KOPT-K1 (cell line): Measurements from ENCODE around the gene CD79A.
"Not testable (repeated sequence)": the region's sequence is repeated elsewhere in the genome, so short reads cannot be mapped to it uniquely, and the experiment has no call there.

Source experiments
- H3K27ac ChIP-seq: fragments of 200-600 bp; sonication (generic); 2 replicates; pipeline ENCODE4 v1.5.1; 2016; ENCODE audit warnings: antibody characterized with exemption, mild to moderate bottlenecking, low read depth, low read length; ENCODE audit not compliant: poor library complexity, severe bottlenecking
- H3K36me3 ChIP-seq: fragments of 200-600 bp; sonication (generic); 2 replicates; pipeline ENCODE4 v1.5.1; 2017; ENCODE audit warnings: antibody characterized with exemption, mild to moderate bottlenecking, low read length, moderate library complexity; ENCODE audit not compliant: insufficient read depth
- H3K9me3 ChIP-seq: fragments of 200-600 bp; sonication (generic); 2 replicates; pipeline ENCODE4 v1.5.1; 2017; ENCODE audit warnings: antibody characterized with exemption, low read length, mild to moderate bottlenecking; ENCODE audit not compliant: insufficient read depth, poor library complexity, severe bottlenecking

CD79A gene

DNA sequence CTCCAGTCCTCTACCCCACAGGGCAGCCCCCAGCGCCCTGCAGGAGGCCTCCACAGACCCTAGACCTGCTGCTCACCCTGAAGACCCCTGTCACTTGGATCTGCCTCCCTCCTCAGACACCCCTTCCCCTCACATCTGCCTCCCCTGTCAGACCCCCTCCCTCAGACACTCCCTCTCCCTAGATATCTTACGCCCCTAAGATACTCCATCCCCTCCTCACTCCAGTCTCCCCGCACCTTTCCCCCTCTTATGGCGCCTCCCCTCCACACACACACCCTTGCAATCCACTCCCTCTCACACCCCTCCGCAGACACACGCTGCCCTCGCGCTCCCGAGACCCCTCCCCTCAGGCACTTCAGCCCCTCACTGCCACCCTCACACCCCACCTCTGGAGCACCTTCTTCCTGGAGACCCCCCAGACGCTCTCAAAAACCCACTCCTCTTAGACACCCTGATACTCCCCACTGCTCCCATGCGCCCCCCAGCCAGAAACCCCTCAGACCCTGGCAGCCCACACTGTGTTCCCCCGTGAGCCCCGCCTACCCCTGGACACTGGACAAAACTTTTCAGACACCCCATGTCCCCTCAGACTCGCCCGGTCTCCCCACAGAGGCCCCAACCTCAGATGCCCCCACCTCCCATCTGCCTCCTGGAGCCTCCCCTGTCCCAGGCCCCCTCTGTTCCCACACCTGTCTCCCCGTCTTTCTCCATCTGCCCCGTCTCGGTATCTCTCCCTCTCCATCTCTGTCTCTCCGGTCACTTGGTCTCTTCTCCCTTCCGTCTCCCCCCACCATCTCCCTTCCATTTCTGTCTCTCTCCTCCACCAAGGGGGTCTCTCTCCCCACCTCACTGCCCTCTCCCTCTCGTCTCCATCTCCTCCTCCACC lies 36.7 kb downstream of the CD79A start:
- H3K27ac ChIP-seq, result no peak overlapping the region
- peaks cover 5% of the 10 kb centered on the region; the same call in 1 of the 2 replicates for H3K36me3 ChIP-seq
- no peaks in the 10 kb centered on the region for H3K9me3 ChIP-seq

DNA sequence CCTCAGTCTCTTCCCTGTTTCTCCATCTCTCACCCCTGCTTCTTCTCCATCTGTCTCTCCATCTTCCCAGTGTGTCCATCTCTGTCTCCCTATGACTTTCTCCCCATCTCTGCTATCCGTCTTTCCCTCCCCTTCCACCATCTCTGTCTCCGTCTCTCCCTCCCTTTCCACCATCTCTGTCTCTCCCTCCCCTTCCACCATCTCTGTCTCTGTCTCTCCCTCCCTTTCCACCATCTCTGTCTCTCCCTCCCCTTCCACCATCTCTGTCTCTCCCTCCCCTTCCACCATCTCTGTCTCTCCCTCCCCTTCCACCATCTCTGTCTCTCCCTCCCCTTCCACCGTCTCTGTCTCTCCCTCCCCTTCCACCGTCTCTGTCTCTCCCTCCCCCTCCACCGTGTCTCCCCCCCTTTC lies 37.4 kb downstream of the CD79A start:
- H3K27ac ChIP-seq, H3K36me3 ChIP-seq, H3K9me3 ChIP-seq: not testable (repeated sequence)

DNA sequence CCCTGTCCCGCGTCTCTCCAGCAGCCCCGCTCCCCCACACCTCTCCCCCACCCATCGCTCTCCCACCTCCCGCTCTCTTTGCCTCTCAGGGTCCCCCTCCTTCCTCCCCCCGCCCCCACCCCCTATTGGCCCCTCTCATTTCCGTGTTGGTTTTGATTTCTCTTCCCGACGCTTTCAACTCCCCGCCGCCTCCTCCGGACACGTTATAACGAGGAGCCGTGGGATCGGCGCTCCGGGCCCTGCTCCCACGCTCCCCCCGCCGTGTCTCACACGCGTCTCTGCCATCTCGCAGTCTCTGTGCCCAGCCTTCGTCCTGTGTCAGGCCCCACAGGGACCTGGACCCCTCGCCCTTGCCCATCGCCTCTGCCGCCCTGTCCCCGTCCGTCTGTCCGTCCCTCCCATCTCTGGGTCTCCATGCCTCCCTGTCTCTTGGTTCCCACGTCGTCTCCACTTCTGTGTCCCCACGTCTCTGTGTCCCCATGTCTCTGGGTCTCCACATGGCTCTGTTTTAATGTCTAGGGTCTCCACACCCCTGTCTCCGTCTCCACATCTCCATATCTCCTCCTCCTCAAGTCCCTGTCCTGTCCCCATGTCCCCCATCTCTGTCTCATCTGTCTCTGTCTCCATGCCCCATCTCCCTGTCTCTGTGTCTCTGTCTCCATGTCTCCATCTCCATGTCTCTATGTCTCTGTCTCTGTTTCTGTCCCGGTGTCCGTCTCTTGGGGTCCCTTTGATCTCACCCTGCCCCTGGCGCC lies 38.1 kb downstream of the CD79A start:
- Histone ChIP-seq H3K27ac (peak overlapping the region; percentile 6), H3K9me3 (no peaks in the 10 kb centered on the region)

DNA sequence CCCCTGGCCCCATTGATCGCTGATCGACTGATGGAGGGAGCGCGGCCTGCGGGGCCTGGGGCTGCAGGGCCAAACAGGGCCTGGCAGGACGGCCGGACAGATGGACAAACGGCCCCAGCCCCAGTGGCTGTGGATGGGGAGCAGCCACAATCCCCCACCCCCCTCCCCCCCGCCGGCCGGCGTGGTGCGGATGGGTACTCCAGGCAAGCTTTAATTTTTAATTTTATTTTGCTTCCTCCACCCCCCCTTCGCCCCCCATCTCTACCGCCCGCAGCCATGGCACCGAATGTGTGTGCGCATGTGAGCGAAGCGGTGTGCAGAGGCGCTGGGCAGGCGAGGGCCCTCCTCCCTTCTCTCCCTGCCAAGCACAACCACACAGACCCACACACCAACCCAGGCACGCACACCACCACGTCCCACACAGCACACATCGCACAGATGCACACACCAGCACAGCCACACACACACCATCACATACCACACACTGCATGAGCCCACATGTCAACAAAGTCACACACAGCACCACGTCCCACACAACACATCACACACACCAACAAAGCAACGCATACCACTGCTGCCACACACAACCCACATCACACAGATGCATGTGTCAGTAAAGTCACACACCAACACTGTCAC lies 38.8 kb downstream of the CD79A start:
- Histone ChIP-seq H3K27ac (no peak overlapping the region), H3K36me3 (no peaks in the 10 kb centered on the region), H3K9me3 (no peaks in the 10 kb centered on the region)

More for the DNA sequence above, 38.1 kb downstream of the CD79A start:
- no peaks in the 10 kb centered on the region for H3K36me3 ChIP-seq

DNA sequence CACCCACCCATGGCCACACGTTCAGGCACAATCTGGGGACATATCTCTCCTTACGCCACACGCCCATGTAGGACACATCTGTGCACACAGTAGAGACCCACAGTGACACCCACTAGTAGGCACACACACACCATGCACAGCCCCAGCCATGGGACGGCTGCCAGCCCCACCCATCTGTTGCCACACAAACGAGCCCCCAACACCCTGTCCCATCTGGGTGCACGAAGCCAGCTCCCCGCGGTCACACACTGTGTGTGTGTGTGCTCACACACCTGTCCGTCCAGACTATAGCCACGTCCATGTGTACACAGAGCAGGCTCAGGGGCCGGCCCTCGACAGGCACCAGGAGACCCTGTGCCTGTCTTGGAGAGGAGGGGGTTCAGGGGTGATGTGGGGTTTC lies 40.6 kb downstream of the CD79A start:
- H3K9me3 ChIP-seq, result no peaks in the 10 kb centered on the region
- H3K36me3 ChIP-seq, result no peaks in the 10 kb centered on the region
- no peak overlapping the region for H3K27ac ChIP-seq

DNA sequence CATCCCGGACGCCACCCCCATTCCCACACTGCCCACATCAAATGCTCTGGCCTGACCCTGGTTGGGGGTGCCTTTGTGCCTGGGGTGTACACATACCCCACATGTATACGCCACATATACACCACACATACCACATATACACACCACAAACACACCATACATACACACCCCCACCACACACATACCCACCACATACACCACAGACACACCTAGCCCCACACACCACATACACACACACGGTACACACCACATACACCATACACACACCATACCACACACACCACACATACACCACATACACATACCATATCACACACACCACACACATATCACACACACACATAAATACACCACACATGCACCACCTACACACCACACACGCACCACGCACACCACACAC lies 41.0 kb downstream of the CD79A start:
- Histone ChIP-seq H3K36me3 (no peaks in the 10 kb centered on the region), H3K27ac (no peak overlapping the region), H3K9me3 (no peaks in the 10 kb centered on the region)

DNA sequence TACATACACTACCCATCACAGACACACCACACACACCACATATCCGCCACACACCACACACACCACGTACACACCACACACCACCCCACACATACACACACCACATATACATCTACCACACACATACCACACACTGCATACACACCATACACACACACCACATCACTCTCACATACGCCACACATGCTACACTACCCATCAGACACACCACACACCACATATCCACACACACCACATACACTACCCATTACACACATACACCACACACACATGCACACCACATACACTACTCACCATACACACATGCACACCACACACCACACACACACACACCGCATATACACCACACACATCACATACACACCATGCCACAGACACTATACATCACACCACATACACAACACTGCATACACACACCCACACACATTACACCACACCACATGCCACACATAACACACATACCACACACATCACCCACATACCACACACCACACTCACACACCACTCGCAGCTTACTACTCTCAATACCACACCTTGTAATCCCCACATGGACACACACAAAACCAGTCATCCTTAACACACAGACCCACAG lies 41.7 kb downstream of the CD79A start:
- no peaks in the 10 kb centered on the region for H3K9me3 ChIP-seq
- no peaks in the 10 kb centered on the region for H3K36me3 ChIP-seq
- no peak overlapping the region for H3K27ac ChIP-seq

DNA sequence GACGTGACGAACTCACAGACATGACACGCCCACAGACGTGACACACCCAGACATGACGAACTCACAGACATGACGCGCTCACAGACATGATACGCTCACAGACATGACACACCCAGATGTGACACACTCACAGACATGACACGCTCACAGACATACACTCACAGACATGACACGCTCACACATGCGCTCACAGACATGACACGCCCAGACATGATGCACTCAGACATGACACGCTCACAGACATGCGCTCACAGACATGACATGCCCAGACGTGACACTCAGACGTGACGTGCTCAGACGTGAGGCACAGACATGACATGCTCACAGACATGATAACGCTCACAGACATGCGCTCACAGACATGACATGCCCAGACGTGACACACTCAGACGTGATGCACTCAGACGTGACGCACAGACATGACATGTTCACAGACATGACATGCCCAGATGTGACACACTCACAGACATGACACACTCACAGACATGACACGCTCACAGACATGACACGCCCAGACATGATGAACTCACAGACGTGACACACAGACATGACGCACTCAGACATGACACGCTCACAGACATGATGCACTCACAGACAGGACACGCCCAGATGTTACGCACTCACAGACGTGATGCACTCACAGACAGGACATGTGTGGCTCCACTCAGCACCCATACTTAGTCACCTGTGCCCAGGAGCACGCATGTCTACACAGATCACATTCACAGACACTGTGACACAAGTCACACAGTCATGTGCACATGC lies 43.1 kb downstream of the CD79A start:
- Histone ChIP-seq H3K36me3 (no peaks in the 10 kb centered on the region), H3K27ac (no peak overlapping the region), H3K9me3 (no peaks in the 10 kb centered on the region)

DNA sequence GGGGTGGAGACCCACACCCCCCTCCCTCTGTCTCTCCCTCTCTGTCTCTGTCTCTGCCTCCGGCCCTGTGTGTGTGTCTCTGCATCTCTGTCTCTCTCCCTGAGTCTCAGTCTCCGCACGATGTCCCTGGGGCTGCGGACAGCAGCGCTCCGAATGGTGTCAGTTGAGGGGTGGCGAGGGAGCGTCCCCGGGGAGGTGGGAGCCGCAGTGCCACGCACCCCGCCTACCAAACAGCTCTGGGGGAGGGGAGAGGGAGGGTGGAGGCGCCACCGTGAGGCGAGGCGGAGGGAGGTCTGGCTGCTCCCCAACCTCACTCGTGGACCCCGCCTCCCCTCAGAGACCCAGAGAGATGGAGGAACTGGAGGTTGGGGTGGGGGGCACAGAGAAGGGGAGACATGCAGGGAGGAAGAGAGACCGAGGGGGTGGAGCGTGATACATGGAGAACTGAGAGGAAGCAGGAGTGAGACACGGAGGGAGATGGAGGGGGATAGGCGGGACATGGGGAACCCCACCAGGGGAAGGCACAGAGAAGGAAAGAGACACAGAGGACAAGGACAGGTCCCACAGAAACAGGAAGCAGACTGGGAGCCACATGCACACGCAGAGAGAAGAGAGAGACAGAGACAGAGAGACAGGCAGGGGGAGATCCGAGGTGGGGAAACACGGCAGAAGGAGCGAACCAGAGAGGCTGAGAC lies 44.0 kb downstream of the CD79A start:
- no peaks in the 10 kb centered on the region for H3K36me3 ChIP-seq
- no peaks in the 10 kb centered on the region for H3K9me3 ChIP-seq
- no peak overlapping the region for H3K27ac ChIP-seq

DNA sequence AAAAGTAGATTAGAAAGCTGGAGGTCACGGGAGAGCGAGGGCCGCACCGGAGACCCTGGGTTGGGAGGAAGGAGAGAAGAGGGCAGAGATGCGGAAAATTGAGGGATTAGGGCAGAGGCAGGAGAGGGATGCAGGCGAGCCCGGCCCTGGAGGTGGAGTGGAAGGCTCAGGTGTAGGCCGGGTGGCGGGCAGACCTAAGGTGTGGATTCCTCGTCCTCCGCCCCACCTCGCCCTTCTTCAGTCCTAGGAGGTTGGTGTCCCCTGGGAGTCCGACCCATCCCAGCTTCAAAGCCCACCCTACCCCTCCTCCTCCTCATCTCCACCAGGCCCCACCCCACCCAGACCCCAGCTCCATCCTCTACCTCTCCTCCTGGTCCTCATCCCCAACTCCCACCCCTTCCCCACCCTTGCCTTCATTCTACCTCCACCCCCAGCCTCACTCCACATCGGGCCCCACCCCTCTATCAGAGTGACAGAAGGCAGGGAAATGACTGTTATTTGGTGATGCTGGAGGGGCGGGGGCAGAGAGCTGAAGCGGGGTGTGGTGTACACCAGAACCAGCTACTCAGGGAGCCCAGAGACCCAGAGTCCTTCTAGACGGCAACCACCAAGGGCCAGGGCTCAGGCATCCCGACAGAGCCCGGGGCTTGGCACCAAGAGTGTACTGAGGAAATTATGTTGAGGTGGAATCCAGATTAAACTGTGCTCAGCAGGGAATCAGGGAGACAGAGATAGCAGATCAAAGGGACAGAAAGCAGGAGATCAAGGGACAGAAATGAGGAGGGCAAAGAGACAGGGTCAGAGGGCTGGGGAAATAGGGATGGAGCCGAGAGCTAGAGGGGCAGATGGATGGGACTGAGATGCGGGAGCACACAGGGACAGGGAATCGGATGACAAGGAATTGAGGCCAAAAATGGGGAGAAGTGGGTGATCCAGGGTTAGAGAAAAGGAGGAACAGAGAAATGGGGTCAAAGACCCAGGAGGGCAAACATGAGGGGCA lies 44.8 kb downstream of the CD79A start:
- no peak overlapping the region for H3K27ac ChIP-seq
- no peaks in the 10 kb centered on the region for H3K36me3 ChIP-seq
- no peaks in the 10 kb centered on the region for H3K9me3 ChIP-seq

DNA sequence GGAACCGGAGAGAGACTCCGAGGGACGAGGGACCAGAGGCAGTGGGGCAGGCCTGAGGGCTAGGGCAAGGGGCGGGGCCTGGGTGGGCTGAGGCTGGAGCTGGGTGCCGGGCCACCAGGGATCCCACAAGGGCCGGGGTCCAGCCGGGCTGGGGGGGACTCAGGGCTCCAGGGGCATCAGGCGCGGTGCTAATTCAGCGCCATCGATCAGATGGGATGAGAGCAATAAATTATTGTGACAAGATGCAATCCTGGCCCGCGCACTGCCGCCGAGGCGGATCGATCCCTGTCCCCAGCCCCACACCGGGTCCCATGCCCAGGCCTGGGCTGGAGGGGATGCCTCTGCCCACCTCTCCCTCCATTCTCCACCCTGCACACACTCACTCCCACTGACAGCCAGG lies 45.5 kb downstream of the CD79A start:
- Histone ChIP-seq H3K27ac (no peak overlapping the region), H3K36me3 (no peaks in the 10 kb centered on the region), H3K9me3 (no peaks in the 10 kb centered on the region)

DNA sequence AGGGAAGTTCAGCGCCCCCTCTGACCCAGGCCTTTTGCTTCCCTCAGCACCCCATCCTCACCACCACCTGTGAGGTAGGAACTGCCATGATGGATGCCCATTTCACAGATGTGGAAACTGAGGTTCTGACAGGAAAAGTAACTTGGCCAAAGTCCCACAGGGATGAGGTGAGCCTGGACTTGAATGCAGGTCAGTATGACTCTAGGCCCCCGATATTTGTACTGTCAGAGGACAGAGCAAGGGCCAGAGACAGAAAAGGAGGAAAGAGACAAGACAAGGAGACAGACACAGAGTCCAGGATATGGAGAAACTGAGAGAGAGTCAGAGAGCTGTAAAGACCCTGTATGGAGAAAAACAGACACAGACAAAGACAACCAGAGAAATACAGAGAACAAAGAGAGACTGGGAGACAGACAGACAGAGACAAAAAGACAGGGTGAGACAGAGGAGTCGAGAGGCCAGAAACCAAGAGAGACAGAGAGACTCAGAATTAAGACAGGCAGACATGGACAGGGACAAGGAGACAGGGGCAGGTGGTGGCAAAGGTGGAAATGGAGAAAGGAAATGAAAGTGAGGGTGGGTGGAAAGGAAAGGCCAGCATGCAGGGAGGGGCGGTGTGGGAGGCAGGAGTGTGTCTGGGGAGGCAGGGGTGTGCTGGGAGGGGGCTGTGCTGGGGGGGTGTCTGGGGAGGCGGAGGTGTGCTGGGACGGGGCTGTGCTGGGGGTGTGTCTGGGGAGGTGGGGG lies 46.1 kb downstream of the CD79A start:
- H3K9me3 ChIP-seq, result no peaks in the 10 kb centered on the region
- H3K27ac ChIP-seq, result no peak overlapping the region
- no peaks in the 10 kb centered on the region for H3K36me3 ChIP-seq
